GM23338 (cell line): ENCODE data around the gene CASP7.

Experiments
- CREB1 ChIP-seq: fragments of 250-450 bp; sonication (Bioruptor Pico); IDR thresholded peaks from 2 replicates; pipeline ENCODE4 v1.5.0; 2020; ENCODE audit warnings: low read depth, mild to moderate bottlenecking, moderate library complexity
- CTCF ChIP-seq, 2 experiments: fragments of 200-600 bp in 1 of 2; sonication (generic) in 1 of 2; conservative IDR thresholded peaks; 2 replicates each; pipeline versions ENCODE4 v1.5.1 to v1.6.1; 2016 to 2017; ENCODE audit warnings: antibody characterized with exemption in 2 of 2, low read depth in 2 of 2, mild to moderate bottlenecking in 2 of 2, moderate library complexity in 1 of 2
- EZH2 ChIP-seq: fragments of 200-600 bp; sonication (generic); IDR thresholded peaks from one replicate; pipeline ENCODE4 v1.8.0; 2017; ENCODE audit warnings: antibody characterized with exemption, mild to moderate bottlenecking, low read depth; ENCODE audit not compliant: unreplicated experiment
- JUNB ChIP-seq: IDR thresholded peaks from one replicate; pipeline ENCODE4 v1.6.1; 2016; ENCODE audit warnings: antibody characterized with exemption; ENCODE audit not compliant: unreplicated experiment
- POLR2AphosphoS5 ChIP-seq: IDR thresholded peaks from 2 replicates; pipeline ENCODE4 v1.6.1; 2016; ENCODE audit warnings: antibody characterized with exemption, low read depth
- ZNF331 ChIP-seq: fragments of 250-450 bp; sonication (Bioruptor Pico); IDR thresholded peaks from 2 replicates; pipeline ENCODE4 v1.5.0; 2020; ENCODE audit warnings: low read depth, mild to moderate bottlenecking, moderate library complexity

- TF ChIP-seq CTCF (conservative IDR thresholded peaks at IDR 0.05; ENCODE audit: low read depth in 2 of 2) = no peak
- no peak for TF ChIP-seq POLR2AphosphoS5
- no peak for TF ChIP-seq EZH2
- no peak for TF ChIP-seq ZNF331 (CRISPR knock-in tag)
- no peak for TF ChIP-seq CREB1
- no peak for TF ChIP-seq JUNB
Measured at GRCh38 chr10:113639966-113640365, 39.7 kb upstream of the CASP7 start.
